HG03064 (cell line): ENCODE data around the gene FRS2.
"Not testable (repeated sequence)": the region's sequence is repeated elsewhere in the genome, so short reads cannot be mapped to it uniquely, and the experiment has no call there.

ENCODE experiments used
- ATAC-seq: cut with Tn5 transposase; IDR thresholded peaks from one replicate; pipeline ENCODE4 v1.9.1; 2021; ENCODE audit warnings: low read depth; ENCODE audit not compliant: unreplicated experiment

Gene FRS2

DNA sequence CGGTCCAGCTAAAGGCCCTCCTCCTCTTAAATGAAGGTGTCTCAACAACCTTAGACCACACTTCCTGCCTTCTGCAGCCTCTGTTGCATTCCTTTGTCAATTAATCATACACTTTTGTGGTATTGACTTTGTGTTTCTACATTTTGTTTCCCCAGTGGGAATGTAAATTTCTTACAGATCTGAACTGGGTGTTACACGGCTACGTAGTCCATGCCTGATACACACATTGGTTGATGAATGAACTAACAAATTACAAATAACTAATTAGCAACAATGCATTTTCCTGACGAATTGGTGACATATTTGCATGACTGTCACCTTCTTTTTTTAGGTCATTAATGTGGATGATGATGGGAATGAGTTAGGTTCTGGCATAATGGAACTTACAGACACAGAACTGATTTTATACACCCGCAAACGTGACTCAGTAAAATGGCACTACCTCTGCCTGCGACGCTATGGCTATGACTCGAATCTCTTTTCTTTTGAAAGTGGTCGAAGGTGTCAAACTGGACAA is 99.9 kb downstream of the FRS2 start:
- ATAC-seq, result no peak

DNA sequence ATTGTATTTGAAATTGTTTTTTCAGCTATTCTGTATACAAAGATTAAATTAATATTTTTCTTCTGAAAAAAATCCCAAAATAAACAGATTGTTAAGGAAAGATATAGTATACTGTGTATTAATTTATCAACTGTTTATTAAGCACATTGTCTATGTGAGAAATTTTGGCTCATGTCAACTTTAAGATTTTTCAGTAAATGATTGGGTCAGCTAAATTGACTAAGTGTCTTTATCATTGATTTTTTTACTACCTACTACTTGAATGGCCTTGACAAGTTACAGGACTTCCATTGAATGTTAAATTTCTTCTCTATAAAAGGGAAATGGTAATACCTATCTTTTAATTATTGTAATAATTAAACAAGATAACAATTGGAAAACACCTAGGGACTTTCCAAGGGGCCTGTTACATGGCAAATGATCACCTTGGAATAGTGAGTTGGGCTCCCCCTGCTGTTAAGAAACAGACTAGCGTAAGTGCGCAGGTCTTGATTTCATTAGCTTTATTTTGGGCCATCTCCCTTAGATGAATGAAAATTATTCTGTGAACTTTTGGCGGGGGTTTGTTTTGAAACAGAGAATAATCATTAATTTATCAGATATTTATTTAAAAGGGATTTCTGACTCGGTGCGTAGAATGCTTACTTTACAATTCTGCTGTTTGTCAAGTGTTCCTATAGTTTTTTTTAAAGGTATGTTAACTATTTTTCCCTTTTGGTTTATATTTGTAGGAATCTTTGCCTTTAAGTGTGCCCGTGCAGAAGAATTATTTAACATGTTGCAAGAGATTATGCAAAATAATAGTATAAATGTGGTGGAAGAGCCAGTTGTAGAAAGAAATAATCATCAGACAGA is 100.6 kb downstream of the FRS2 start:
- peak; percentile 66 for ATAC-seq

DNA sequence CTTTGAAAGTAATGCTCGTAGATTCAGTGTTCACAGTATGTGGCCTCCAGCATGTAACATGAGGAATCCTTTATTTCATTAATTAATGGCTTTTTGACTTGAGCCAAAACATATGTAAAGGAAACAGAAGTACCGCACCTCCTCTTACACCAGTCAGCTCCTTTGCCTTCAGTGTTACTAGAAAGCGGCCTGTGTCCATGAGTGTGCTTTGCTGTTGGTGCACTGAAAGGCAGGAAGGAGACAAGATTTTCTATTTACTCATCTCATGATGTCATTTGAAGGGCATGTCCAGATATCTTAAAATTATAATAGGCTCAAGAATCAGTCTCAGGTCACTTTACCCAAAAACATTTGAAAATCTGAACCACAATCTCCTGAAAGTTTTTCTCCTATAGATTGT is 105.2 kb downstream of the FRS2 start:
- ATAC-seq, result no peak

DNA sequence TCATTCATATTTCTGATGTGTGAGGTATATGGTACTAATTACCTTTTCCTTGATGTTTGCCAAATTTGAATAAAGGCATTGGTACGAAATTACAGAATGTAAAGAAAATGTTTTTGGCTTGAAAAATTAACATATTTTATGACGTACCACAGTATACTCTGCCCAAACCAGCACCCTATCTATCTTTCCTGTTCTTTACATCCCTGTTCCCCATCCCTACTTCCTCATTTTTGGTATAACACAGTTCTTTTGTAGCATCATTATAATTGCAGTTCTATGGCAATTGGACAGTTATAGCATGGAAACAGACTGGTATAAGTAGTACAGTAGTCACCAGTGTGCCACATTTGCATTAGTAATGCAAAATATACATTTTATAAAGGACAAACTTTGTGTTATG is 108.1 kb downstream of the FRS2 start:
- no peak for ATAC-seq

DNA sequence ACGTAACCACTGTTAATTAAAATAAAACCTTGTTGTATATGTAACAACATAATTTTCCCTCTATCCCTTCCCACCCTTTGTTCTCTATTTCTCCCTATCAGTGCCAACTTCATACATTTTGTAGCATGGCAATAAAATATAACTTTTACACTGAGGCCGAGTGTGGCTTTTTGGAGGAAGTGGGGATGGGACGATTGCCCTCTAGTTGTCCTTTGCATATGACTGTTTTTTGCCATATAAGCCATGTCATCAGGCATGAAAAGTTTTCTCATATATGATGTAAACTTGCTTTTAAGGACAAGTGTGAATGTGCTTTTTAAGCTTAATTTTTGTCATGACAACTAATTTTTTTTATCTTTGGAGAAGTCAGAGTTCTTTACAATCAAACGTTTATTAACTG is 108.8 kb downstream of the FRS2 start:
- no peak for ATAC-seq

DNA sequence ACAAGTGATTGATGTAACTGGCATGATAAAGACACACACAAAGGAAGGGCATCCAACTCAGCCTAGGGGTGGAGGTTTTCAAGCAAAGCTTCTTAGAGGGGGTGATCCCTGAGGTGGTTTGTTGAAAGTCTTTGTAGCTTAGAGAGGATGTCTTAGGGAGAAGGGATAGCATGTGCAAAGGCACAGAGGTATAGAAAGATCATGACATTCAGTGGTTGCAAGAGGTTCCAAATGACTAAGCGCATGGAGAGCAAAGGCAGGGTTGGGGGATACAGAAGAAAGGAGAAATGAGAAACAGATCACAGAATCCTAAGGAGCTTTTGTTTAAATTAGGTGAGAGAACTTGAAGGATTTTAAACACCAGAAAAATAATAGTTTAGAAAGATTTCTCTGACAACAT is 109.9 kb downstream of the FRS2 start:
- no peak for ATAC-seq

DNA sequence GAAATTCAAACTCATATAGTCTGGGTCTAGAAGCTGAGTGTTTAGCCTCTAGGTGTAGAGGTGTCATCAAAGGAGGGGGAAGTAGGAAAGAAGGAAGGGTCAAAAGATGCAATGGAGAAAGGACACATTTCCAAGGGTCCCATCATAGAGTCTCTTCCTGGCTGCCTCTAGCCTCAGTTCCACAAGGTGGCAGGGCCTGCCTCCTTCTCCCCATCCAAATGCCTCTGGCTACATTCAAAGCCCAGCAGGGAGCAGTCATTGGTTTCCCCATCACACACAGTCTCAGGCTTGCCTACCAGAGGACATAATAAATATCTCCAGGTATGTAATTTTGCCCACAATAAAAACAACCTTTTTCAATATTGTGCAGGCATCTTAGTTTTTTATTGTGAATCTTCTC is 113.0 kb downstream of the FRS2 start:
- no peak for ATAC-seq

DNA sequence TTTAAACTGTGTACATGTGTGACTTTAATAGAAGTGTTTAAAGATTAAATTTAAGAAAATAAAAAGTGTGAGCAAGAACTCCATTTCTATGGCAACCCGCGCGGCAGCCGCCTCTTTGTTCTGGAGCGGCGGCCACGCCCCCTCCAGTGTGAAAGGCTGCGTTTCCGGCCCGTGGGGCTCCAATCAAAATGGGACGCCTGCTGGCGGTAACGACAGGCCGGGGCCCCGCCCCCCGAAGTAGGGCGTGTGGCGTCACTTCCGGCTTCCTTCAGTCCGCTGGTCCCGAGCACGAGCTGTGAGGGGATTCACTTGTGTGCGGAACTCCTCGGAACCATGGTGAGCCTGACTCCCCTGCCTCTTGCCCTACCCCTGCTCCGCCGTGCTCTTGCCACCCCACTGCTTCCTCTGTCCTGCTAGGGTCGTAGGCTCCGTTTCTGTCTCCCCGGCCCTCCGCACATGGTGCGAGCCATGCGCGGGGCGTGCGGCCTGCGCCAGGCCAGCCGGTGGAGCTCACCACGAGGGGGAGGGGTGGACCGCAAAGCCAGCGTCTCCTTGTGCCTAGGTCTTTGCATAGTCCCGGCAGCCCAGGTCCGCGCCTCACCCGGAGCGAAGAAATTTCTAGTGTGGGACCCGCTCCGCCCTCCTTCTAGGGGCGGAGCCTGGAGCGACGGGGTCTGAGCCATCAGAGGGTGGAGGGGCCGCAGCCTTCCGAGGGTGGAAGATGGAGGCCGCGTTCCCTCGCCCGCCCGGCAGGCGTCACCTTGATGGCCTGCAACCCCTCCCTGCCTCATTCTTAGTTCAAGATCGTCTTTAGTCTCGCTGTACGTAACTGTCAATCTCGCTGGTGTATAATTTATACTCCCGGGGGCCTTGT is 115.2 kb downstream of the FRS2 start, which contains the start of gene CCT2:
Gene CCT2 (plus strand): TSS at position 271 of the 874 bp plus-strand sequence. CDS start 63 bp downstream, at position 334.
- ATAC-seq, result peak; percentile 95

DNA sequence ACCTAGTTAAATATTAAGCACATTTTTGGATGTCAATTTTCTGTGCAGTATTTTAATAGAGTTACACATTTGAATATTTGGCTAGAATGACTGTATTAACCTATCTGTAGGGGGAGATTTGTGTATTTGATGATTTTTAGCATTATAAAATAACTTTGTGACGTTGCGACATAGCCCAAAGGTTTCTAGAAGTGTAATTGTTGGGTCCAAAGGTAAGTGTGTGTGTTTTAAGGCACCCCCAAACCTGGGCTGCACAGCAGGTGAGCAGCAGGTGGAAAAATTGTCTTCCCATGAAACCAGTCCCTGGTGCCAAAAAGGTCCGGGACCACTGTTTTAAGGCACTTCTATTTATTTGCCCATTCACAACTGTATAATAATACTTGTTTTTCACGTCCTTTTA is 118.3 kb downstream of the FRS2 start:
- no peak for ATAC-seq

DNA sequence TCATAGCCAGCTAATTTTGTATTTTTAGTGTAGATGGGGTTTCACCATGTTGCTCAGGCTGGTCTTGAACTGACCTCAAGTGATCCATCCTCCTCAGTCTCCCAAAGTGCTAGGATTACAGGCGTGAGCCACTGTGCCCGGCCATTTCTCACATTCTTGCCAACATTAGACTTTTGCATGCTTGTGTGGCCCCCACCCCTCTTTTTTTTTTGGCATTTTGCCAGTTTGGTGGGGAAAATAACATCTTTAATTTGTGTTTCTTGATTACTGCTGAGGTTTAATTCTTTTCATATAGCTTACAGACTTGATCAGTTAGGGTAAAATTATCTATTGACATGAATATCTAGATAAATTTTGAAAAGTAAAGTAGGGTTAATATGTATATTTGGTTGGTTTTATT is 118.9 kb downstream of the FRS2 start:
- no peak for ATAC-seq

DNA sequence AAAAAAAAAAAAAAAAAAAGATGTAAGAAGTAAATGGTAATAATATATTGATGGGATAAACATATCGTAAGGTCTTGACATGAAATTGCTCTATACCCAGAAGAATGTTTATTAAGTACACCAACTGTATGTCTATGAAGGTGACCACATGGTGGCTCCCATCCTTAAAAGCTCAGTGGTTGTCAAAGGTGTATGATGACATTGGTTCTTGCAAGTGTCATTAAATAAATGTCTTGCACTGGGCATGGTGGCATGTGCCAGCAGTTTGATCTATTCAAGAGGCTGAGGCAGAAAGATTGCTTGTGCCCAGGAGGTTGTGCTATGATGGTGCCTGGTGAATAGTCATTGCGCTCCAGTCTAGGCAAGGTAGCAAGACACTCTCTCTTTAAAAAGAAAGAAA is 125.5 kb downstream of the FRS2 start:
- ATAC-seq, result no peak

DNA sequence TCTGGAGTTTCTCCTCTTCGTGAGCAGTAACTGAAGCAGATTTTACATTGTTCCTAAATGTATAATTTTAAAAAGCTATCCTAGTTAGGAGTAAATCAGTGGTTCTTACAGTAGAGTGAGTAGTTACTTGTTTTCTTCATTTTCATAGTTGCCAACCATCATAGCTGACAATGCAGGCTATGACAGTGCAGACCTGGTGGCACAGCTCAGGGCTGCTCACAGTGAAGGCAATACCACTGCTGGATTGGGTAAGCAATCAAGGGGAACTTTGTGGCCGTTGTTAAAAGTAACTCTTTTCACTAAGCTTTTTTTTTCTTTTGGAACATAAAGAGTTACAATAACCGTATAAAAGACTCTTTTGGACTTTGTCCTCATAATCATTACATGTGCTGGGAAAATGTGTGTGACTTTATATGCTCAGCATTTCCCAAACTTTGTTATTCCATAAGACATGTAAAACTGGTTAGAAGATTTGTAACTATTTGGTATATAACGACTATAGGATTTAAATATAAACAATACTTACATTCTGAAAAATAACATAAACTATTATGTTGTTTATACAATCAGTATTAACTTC is 128.1 kb downstream of the FRS2 start:
- ATAC-seq, result no peak

DNA sequence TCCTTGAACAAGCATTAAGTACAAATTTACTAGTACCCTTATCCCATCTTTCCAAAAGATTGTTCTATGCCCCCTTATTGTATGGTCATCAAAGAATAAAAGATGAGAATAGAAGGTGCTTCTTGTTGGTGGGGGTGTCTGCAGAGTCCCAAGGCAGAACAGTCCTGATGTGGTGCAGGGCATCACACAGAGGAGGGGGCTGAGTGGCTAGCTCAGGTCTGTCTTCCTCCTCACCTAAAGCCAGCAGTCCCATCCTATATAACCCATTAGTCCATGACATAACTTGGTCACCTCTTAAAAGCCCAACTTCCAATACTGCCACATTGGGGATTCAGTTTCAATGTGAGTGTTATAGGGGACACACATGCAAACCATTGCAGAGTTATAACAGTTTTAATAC is 130.6 kb downstream of the FRS2 start:
- ATAC-seq, result no peak

DNA sequence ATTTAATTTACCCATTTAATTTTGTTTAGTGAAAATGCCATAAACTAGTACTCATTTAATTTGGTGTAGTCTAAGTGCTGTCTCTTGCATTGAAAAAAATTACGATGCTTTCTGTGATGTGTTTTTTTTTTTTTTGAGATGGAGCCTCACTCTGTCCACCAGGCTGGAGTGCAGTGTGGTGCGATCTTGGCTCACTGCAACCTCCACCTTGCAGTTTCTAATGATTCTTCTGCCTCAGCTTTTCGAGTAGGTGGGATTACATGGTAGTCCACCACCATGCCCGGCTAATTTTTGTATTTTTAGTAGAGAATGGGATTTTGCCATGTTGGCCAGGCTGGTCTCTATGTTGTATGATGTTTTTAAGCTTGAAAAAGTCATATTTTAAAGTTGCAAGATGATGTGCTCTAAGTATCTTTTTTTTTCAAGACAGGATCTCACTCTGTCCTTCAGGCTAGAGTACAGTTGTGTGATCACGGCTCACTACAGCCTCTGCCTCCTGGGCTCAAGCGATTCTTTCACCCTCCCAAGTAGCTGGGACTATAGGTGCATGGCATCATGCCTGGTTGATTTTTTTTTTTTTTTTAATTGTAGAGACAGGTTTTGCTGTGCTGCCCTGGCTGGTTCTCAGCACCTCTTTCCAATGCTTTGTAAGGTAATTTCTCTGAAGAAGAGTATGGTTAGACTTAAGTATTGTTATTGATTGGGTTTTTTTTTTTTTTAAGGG is 131.9 kb downstream of the FRS2 start:
- ATAC-seq, result no peak

DNA sequence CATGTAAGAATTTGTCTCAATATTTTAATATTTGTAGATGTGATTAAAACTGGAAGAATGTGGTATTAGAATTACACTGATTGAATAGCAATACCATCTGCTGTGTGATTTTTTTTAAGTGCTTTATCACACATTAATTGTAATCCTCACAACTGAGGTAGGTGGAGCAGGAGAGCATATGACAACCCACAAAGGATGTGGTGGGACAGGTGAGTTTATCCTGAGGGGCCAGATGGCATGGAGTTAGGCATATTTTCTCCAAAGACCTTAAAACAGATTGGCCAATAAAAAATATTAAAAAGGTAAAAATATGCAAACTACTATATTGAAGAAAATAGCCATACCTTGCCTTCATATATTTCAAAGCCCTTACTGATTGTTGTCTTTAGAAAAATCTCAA is 132.8 kb downstream of the FRS2 start:
- ATAC-seq, result no peak

DNA sequence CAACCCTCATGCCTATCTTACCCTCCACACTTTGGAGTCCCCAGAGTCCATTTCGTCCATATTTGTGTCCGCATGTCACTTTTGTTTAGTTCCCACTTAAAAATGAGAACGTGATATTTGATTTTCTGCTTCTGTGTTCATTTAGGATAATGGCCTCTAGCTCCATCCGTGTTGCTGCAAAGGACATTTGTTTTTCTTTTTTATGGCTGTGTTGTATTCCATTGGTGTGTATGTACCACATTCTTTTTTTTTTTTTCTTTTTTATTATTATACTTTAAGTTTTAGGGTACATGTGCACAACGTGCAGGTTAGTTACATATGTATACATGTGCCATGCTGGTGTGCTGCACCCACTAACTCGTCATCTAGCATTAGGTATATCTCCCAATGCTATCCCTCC is 133.4 kb downstream of the FRS2 start:
- not testable (repeated sequence) for ATAC-seq

DNA sequence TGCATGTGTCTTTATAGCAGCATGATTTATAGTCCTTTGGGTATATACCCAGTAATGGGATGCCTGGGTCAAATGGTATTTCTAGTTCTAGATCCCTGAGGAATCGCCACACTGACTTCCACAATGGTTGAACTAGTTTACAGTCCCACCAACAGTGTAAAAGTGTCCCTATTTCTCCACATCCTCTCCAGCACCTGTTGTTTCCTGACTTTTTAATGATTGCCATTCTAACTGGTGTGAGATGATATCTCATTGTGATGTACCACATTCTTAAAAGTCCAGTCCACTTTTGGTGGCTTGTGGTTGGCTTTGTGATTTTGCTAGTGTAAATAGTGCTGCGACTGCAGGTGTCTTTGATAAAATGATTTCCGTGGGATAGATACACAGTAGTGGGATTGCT is 134.1 kb downstream of the FRS2 start:
- ATAC-seq, result not testable (repeated sequence)

DNA sequence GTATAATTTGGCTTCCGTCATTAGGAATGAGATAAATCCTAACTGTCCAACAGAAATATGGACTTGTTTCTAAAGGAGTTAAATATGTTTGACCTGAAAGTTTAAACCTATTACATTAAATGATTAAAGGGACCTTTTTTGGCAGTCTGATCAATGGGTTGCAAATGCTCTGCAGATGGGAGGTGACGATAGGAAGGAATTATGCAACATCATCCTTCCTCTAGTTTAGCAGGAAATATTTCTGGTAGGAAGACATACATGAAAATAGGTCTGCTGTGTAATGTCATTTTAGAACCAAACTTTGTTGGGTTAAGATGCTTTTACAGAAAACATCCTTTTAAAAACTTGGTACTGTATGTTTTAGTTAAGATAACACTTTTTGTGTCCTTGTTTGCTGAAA is 137.9 kb downstream of the FRS2 start:
- no peak for ATAC-seq

DNA sequence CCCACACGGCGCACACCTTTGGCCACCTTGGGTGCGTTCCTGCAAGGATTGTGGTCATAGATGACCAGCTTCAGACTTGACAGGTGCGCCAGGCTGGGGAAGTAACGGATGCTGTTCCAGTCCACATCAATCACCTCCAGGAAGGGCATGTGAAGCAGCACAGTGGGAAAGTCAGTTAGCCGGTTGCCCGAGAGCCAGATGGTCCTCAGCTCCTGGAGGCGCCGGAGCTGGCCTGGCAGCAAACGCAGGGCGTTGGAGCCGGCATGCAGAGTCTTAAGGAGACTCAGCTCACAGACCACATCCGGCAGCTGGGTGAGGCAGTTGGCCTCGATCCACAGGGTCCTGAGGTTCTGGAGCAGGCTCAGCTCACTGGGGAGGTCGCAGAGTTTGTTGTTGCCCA is 139.9 kb downstream of the FRS2 start:
- ATAC-seq, result no peak

DNA sequence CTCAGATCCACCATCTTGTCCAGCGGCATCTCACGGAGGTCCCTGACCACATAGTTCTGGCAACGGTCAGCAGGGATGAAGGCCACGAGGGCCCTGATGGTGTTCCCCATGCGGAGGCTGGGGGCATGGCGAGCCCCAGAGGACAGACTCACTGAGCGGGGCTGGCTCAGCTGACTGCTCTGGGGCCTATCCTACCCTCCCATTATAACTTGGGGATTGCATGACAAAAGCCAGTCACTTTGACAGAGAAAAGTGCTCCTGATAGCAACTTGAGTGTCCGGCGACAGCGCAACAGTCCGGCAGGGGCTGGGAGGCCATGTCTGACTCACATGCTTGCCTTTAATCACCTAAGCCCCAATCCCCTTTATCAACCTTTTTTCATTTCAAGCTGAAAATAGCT is 140.5 kb downstream of the FRS2 start, which contains the start of gene LRRC10:
Gene LRRC10 (minus strand): TSS at position 179 of the 400 bp plus-strand sequence. CDS start 69 bp downstream, at position 110.
- no peak for ATAC-seq
